Measurements from ENCODE around the gene APOC3.

The APOC3 gene

DNA sequence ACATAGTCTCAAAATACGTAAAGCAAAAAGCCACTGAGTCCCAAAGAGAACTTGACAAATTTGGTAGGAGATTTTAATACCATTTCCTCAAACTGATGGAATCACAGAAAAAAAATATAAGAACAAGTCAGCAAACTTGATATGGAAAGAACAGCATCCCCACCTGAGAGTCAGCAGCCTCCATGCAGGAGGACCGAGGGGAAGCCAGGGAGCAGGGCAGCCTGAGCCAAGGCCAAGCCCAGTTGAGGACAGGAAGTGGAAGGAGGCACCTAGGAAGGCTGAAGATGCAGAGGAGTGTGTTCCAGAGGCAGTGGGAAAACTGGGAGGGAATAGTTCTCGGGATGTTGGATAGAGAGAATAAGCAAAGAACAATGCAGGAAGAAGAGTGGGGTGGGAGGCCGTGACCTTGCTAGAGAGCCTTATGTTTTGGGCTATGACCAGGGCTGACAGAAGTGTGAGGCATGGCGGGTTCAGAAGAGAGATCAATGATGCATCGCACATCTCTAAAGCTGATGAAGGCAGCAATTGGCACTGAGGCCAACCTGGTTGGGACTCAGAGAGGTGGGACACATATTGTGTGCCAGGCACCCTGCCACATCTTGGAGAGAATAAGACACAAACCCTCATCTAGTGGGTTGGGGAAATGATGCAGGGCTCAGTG is 22.0 kb upstream of the APOC3 start:
- no peak for DNase-seq

DNA sequence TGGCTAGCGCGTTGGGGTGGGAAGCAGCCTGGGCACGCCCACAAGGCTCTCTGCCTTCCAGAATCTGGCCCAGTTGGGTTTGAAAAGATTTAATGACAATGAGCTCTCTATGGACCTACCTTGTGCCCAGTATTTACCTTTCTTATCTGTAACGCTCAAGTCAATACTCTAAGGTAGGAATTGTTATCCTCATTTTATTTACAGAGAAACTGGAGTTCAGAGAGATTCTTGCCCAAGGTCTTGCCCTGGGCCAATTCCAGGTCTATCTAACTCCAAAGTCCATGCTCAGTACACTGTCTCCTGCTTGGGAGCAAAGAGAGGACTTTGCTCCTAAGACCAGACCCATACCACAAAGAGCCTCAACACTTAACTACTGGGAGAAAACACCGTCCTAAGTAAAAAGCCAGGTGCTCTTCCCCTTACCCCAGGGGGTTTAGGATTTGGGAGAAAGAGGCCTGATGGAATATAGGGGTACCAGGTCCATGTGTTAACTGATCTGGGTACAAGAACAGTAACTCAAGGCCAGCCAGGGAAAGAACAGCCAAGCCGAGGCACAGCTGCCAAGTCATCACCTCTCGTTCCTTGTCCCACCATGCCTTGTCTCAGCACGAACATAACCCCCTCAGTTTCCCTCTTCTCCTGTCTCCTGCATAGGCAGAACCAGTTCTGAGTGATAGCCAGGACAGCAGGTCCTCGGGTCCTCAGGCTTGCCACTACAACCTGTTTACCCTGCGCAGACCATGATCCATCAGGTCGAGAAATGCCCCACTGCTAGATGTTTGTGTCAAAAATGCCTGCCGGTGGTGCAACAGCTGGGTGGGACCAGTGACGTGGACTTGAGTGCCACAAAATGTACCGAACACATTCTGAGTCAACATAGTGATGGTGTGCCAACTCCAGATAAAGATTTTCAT is 21.2 kb upstream of the APOC3 start:
- DNase-seq = no peak

DNA sequence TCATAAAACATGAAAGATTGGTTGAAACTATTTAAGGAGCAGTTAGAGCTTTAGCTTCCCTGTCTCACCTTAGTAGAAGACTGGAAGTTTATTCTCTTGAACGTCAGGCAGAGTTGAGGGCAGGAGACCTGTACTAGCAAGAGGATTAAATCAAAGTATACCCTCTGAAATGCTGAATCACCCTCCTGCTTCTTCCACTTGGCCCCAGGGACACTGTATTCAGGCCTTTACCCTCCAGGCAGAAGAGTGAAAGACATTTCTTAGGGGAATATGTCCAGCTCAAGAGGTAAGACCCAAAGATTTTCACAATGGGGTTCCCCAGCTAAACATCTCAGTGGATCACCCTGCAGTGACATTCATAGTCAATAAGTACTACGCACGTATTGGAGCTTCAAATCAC is 18.5 kb upstream of the APOC3 start:
- DNase-seq = no peak

DNA sequence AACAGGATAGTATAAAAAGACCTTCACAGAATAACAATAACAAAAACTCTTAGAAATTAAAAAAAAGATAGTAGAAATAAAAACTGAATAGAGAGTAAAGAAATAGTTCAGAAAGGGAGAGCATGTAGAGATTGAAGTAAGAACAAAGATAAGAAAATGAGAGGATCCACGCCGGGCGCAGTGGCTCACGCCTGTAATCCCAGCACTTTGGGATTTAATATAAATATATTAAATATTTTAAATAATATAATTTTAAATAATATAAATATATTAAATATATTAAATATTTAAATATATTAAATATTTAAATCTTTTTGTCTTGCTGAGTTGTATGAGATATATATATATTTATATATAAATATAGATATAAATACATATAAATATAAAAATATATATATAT is 17.6 kb upstream of the APOC3 start:
- DNase-seq = no peak

- DNase-seq = no peak
These were observed 16.5 kb upstream of the APOC3 start for GRCh38 chr11:116813170-116813569.

GRCh38 chr11:116813781-116814471 is 15.8 kb upstream of the APOC3 start:
- no peak for DNase-seq

DNA sequence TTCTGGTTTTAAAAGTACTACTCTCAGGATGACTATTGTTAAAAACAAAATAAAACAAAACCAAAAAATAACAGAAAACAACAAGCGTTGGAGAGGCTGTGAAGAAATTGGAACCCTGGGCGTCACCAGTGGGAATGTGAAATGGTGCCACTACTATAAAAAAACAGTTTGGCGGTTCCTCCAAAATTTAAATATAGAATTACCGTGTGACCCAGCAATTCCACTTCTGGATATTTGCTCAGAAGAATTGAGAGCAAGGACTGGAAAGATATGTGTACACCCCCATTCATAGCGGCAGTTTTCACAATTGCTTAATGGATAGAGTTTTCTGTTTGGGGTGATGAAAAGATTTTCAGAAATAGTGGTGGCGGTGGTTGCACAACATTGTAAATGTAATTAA is 15.2 kb upstream of the APOC3 start:
- DNase-seq = no peak

DNA sequence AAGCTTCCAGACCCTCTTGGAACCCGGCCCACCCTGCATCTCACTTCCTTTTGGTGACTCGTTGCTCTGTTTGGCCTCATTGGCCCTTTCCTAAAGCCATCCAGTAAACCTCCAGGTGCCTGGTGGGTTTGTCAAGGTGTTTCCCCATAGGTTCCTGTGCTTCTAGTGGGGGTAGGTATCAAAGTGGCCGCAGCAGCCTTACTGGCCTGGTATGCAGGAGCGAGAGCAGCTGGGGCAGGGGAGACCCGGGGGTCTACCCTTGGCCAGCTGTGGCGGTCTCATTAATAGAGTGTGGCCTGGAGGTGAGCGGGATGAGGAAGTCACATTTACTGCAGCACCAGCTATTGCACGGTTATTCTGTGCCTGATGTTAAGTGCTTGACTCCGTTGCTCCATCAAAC is 10.7 kb upstream of the APOC3 start:
- no peak for DNase-seq

- DNase-seq = no peak
These were observed 8.4 kb upstream of the APOC3 start for GRCh38 chr11:116821050-116821918.

DNA sequence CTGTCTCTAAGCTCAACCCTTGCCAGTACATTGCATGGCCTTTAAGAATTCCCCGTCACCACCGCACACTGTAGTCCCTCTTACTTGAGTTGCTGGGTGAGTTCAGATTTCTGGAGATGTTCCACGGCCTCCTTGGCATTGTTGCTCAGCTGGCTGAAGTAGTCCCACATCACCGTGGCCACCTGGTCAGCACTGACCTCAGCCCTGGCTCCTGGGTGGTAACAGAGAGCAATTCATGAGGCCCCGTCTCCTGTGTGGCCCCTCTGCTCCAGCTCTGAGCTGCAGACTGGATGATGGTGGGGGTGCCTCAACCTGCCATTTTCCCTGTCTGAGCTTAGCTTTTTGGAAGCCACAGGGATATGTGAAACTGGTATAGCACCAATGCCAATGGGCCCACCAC is 7.1 kb upstream of the APOC3 start:
- no peak for DNase-seq

GRCh38 chr11:116823031-116823843 is 6.5 kb upstream of the APOC3 start, which contains the start of gene APOA4:
TSS of gene APOA4 (minus strand) at chr11:116823304. CDS start at chr11:116823191, 113 bp downstream.
- no peak for DNase-seq

GRCh38 chr11:116825434-116825833 is 4.3 kb upstream of the APOC3 start:
- DNase-seq = no peak

GRCh38 chr11:116825854-116826750 is 3.6 kb upstream of the APOC3 start:
- no peak for DNase-seq

- DNase-seq = no peak
These were observed 2.8 kb upstream of the APOC3 start for GRCh38 chr11:116826751-116827431.

DNA sequence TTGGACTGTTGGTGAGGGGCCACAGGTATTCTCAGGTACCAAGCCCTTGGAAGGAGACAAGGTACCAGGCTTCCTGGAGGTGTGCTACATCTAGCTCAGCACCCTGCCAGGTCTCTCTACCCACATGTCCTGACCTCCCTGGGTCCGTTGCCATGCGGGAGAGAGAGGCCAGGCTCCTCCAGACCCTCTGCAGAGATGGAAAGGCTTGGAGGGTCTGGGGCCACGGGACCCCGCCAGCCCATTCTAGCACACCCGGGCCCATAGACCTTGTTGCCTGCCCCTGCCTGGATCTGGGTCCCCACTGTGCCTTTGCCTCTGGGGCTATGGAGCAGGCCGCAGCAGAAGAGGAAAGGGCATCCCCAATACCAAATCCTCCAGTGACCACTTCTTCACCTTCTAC is 2.2 kb upstream of the APOC3 start:
- DNase-seq = no peak

GRCh38 chr11:116828632-116829524 is 829 bp upstream of the APOC3 start:
- DNase-seq = no peak

DNA sequence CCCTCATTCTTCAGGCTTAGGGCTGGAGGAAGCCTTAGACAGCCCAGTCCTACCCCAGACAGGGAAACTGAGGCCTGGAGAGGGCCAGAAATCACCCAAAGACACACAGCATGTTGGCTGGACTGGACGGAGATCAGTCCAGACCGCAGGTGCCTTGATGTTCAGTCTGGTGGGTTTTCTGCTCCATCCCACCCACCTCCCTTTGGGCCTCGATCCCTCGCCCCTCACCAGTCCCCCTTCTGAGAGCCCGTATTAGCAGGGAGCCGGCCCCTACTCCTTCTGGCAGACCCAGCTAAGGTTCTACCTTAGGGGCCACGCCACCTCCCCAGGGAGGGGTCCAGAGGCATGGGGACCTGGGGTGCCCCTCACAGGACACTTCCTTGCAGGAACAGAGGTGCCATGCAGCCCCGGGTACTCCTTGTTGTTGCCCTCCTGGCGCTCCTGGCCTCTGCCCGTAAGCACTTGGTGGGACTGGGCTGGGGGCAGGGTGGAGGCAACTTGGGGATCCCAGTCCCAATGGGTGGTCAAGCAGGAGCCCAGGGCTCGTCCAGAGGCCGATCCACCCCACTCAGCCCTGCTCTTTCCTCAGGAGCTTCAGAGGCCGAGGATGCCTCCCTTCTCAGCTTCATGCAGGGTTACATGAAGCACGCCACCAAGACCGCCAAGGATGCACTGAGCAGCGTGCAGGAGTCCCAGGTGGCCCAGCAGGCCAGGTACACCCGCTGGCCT is 641 bp downstream of the APOC3 start:
- no peak for DNase-seq

- DNase-seq = no peak
These were observed 2.2 kb downstream of the APOC3 start for GRCh38 chr11:116831790-116832349.
